Stimulated activated CD4-positive, alpha-beta T cell treated with anti-CD3 and anti-CD28 coated beads, Interleukin-2, amount 100 ng/mL, for 48 hours (primary cell): Measurements from ENCODE around the gene TK1.
"Not testable (repeated sequence)": the region's sequence is repeated elsewhere in the genome, so short reads cannot be mapped to it uniquely, and the experiment has no call there.

Source experiments
- DNase-seq, 2 donors: peaks; one replicate each; pipeline ENCODE4 v3.0.0-alpha.2; 2020

TK1 gene, protein sequence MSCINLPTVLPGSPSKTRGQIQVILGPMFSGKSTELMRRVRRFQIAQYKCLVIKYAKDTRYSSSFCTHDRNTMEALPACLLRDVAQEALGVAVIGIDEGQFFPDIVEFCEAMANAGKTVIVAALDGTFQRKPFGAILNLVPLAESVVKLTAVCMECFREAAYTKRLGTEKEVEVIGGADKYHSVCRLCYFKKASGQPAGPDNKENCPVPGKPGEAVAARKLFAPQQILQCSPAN

GRCh38 chr17:78186692-78187595, at the start of gene TK1, which contains the start of gene AFMID:
TSS of gene TK1 (minus strand) at chr17:78187052. CDS start at chr17:78186994, 58 bp downstream.
TSS of gene AFMID (plus strand) at chr17:78187362. CDS start at chr17:78187371, 9 bp downstream.
- peak; percentile 95 to 96 for DNase-seq

DNA sequence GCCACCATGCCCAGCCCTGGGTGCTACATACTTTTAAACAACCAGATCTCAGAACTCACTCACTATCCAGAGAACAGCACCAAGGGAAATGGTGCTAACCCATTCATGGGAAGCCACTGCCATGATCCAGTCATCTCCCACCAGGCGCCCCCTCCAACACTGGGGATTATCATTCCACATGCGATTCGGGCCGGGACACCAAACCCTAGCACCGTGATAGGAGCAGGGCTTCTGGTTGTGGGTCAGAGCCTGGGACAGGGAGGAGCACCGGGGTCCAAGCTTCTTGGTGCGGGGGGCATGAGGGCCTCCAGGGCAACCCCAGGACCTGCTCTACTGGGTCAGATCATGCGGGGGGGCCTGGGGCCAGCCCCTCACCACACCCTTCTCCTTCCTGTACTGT, 49.0 kb upstream of the TK1 start:
- DNase-seq: no peak

GRCh38 chr17:78235022-78235421, 48.2 kb upstream of the TK1 start:
- not testable (repeated sequence) for DNase-seq

- no peak for DNase-seq
These were observed 47.5 kb upstream of the TK1 start for GRCh38 chr17:78234261-78234865.

GRCh38 chr17:78233678-78234077, 46.8 kb upstream of the TK1 start:
- DNase-seq: no peak

GRCh38 chr17:78232859-78233173, 46.0 kb upstream of the TK1 start:
- no peak for DNase-seq

- no peak for DNase-seq
These were observed 45.4 kb upstream of the TK1 start for GRCh38 chr17:78231991-78232858.

GRCh38 chr17:78230996-78231935, 44.4 kb upstream of the TK1 start, which contains the start of gene TMEM235:
TSS of gene TMEM235 (plus strand) at chr17:78231631. CDS start at chr17:78232024, 393 bp downstream.
- DNase-seq: no peak

GRCh38 chr17:78230252-78230962, 43.6 kb upstream of the TK1 start:
- DNase-seq: no peak

DNA sequence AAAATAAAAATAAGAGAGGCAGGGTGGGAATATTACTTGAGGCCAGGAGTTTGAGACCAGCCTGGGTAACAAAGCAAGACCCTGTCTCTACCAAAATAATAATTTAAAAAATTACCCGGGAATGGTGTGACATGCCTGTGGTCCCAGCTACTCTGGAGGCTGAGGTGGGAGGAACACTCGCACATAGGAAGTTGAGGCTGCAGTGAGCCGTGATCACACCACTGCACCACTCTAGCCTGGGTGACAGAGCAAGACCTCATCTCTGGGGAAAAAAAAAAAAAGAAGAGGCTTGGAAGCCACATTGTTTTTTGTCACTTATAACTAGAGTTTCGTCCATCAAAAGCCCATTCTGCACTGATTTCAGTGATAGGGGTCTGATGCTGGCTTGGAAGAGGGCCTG, 41.3 kb upstream of the TK1 start:
- DNase-seq: no peak

- no peak for DNase-seq
These were observed 40.6 kb upstream of the TK1 start for GRCh38 chr17:78227455-78227916.

- no peak for DNase-seq
These were observed 40.1 kb upstream of the TK1 start for GRCh38 chr17:78226759-78227454.

DNA sequence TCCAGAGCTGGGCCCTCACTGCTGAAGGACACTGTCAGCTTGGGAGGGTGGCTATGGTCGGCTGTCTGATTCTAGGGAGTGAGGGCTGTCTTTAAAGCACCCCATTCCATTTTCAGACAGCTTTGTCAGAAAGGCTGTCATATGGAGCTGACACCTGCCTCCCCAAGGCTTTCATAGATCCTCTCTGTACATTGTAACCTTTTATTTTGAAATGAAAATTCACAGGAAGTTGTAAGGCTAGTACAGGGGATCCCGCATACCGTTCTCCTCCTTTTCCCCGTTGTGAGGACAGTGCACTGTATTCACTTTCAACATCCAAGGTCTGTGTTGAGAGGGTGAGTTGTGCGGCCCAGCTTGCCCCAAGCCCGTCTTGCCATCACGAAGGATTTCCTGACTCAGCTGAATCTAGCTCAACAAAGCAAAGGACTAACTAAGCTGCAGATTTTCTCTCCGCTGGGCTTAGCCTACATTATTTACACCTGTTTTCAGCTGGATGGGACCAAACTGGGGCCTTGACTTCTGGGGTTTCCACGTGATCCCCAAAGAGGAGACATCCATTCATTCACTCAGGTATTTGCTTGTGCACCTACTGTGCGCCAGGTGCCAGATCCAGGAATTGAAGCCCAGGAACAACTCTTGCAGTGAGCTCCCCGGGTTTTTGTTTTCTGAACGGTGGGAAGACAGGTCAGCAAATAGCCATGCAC, 39.4 kb upstream of the TK1 start:
- DNase-seq: no peak

GRCh38 chr17:78225088-78225865, 38.4 kb upstream of the TK1 start:
- no peak for DNase-seq

DNA sequence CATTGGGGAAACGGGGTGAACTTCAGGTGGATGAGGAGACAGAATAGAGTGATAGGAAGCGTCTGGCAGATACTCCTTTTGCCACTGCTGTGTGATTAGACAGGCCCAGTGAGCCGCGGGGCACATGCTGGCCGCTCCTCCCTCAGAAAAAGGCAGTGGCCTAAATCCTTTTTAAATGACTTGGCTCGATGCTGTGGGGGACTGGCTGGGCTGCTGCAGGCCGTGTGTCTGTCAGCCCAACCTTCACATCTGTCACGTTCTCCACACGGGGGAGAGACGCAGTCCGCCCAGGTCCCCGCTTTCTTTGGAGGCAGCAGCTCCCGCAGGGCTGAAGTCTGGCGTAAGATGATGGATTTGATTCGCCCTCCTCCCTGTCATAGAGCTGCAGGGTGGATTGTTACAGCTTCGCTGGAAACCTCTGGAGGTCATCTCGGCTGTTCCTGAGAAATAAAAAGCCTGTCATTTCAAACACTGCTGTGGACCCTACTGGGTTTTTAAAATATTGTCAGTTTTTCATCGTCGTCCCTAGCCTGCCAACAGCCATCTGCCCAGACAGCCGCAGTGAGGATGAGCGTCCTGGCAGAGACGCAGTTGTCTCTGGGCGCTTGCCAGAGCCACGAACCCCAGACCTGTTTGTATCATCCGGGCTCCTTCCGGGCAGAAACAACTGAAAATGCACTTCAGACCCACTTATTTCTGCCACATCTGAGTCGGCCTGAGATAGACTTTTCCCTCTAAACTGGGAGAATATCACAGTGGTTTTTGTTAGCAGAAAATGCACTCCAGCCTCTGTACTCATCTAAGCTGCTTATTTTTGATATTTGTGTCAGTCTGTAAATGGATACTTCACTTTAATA, 37.6 kb upstream of the TK1 start:
- no peak for DNase-seq

- no peak for DNase-seq
These were observed 36.9 kb upstream of the TK1 start for GRCh38 chr17:78223765-78224164.

GRCh38 chr17:78223061-78223460, 36.2 kb upstream of the TK1 start:
- no peak for DNase-seq
